Bronchial epithelial cell (primary cell): ENCODE measurements around the gene NPLOC4. TPM values are rescaled to one million over a fixed set of nuclear protein-coding genes. Genes with fewer than 3 reads are reported as not detected.

Source experiments
- DNase-seq: peaks from one replicate; pipeline ENCODE4 v3.0.0-alpha.2; 2010; ENCODE audit warnings: low read depth
- FAIRE-seq: peaks from 2 replicates; lab custom pipeline; 2011; peaks lifted over from hg19 to GRCh38; lab: Jason Lieb, UNC
- H3K27me3 ChIP-seq: 2 replicates; pipeline ENCODE4 v1.5.1; 2011; ENCODE audit warnings: low read length; ENCODE audit not compliant: control insufficient read depth, insufficient read depth
- H3K36me3 ChIP-seq: 2 replicates; pipeline ENCODE4 v1.5.1; 2011; ENCODE audit warnings: low read length; ENCODE audit not compliant: control insufficient read depth, insufficient read depth
- H3K4me3 ChIP-seq: 2 replicates; pipeline ENCODE4 v1.5.1; 2011; ENCODE audit warnings: mild to moderate bottlenecking, low read depth, low read length, control low read depth
- total RNA-seq: library from RNA; depleted of rRNA; stranded (reverse); fragments of >200 nt; gene quantifications from 2 replicates; pipeline ENCODE4 v1.2.1, GENCODE V29; 2014
- TF ChIP-seq, protein P1 (sequence below): IDR thresholded peaks from 2 replicates; pipeline ENCODE4 v1.5.1; 2011; ENCODE audit warnings: mild to moderate bottlenecking, moderate library complexity, low read length, control low read depth, inconsistent platforms; ENCODE audit not compliant: insufficient read depth, severe bottlenecking

Gene NPLOC4
- total RNA-seq, 1 donor from 2014 or later = 60.0 TPM

DNA sequence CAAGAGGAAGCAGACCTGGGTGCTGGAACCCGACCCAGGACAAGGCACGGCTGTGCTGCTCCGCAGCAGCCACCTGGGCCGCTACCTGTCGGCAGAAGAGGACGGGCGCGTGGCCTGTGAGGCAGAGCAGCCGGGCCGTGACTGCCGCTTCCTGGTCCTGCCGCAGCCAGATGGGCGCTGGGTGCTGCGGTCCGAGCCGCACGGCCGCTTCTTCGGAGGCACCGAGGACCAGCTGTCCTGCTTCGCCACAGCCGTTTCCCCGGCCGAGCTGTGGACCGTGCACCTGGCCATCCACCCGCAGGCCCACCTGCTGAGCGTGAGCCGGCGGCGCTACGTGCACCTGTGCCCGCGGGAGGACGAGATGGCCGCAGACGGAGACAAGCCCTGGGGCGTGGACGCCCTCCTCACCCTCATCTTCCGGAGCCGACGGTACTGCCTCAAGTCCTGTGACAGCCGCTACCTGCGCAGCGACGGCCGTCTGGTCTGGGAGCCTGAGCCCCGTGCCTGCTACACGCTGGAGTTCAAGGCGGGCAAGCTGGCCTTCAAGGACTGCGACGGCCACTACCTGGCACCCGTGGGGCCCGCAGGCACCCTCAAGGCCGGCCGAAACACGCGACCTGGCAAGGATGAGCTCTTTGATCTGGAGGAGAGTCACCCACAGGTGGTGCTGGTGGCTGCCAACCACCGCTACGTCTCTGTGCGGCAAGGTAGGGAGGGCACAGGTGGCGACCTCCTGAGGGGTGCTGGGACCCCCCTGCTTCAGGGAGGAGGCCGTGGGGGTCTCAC lies 108.1 kb downstream of the NPLOC4 start:
- DNase-seq (no peak), FAIRE-seq (no peak)
- H3K36me3 ChIP-seq = no peaks in the 10 kb centered on the region
- H3K27me3 ChIP-seq = peaks cover 9% of the 10 kb centered on the region
- TF ChIP-seq, protein P1, sequence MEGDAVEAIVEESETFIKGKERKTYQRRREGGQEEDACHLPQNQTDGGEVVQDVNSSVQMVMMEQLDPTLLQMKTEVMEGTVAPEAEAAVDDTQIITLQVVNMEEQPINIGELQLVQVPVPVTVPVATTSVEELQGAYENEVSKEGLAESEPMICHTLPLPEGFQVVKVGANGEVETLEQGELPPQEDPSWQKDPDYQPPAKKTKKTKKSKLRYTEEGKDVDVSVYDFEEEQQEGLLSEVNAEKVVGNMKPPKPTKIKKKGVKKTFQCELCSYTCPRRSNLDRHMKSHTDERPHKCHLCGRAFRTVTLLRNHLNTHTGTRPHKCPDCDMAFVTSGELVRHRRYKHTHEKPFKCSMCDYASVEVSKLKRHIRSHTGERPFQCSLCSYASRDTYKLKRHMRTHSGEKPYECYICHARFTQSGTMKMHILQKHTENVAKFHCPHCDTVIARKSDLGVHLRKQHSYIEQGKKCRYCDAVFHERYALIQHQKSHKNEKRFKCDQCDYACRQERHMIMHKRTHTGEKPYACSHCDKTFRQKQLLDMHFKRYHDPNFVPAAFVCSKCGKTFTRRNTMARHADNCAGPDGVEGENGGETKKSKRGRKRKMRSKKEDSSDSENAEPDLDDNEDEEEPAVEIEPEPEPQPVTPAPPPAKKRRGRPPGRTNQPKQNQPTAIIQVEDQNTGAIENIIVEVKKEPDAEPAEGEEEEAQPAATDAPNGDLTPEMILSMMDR = no peak
- H3K4me3 ChIP-seq = no peak overlapping the region

DNA sequence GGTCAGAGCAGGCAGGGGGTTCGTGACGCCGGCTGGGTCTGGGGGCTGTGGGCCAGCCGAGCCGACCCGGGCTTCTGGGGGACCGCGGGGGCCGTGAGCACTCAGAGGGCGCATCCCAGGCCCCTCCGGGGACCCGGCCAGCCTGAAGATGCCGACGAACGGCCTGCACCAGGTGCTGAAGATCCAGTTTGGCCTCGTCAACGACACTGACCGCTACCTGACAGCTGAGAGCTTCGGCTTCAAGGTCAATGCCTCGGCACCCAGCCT lies 108.6 kb downstream of the NPLOC4 start:
- no peak for FAIRE-seq
- Histone ChIP-seq H3K36me3 (no peaks in the 10 kb centered on the region), H3K27me3 (peaks cover 9% of the 10 kb centered on the region), H3K4me3 (no peak overlapping the region)
- TF ChIP-seq, protein P1 = no peak
- no peak for DNase-seq

DNA sequence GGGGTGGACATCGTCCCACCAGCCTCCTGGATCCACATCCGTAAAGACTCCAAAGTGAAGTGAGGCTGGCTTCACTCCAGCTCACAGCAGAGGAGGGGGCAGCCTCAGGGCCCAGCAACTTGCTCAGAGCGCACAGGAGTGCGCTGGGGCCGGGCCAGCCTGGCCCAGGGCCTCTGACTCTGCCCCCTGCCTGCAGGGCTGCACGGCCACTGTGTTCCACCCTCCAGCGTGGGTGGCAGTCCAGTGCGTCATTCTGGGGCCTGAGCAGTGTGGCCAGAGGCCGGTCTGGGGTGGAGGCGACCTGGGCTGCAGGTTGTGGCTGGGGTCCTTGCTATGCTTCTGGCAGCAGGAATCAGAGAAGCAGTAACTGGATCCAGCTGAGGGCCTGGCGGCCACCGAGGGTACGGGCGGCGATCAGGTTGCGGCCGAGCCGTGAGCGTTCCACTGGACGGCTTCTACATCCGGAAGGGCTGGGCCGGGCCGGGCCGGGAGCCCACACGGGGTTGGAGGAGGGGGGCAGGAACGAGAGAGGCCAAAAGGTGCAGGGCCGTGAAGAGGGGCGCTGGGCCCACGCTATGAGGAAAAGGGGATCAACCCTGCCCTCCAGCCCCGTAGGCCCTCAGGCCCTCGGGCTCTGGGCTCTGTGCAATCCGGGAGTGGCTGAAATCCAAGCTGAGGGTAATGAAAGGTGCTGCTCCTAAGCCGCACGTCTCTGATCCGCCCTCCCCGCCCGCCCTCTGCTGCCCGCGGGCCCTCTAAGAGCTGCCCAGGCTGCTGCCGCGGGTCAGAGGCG lies 109.1 kb downstream of the NPLOC4 start, which contains the start of gene FSCN2:
Gene FSCN2 (plus strand): TSS at position 787 of the 793 bp plus-strand sequence. CDS start 155 bp downstream, outside the sequence.
- H3K36me3 ChIP-seq = no peaks in the 10 kb centered on the region
- no peak within 1 kb of the TSS for H3K4me3 ChIP-seq
- FAIRE-seq = no peak
- no peak for DNase-seq
- TF ChIP-seq, protein P1 = no peak
- H3K27me3 ChIP-seq = peaks cover 9% of the 10 kb centered on the region

DNA sequence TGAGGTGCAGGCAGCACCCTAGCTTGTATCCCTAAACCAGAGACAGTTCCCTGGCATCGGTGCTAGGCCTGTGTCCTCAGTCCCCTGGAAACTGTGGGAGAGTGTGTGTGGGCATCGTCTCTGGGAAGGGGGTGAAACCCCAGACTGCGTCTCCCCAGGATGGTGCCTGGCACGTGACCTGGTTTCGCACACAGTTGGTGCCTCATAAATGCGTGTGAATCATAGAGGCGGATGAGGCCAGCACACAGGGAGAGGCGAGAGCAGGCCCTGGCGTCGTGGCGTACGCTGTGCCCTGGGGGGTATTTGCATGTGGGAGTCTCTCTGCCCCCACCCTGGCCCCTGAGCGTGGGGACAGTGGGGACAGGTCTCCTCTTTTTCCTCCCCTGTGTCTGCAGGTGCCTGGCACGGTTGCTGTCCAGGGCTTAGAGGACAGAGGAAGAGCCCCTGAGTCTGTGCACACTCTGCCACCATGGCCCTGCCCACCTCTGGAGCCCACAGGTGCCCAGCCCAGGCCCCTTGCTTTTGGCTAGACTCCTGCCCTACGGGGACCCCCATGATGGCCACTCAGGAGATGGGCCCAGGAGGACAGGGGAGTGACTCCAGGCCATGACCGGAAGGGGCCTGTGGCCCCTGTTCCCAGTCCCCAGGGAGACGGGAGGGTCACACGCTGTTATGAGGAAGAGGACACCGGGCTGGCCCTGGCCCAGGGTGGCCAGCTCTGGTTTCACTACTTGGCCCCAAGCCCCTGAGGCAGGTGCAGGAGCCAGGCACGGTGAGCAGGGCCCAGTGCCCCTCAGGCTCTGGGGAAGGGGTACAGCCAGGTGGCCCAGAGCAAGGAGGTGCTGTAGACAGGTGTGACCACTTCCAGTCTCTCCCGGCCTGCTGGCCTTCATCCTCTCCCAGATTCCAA lies 110.0 kb downstream of the NPLOC4 start:
- DNase-seq (no peak), FAIRE-seq (no peak)
- Histone ChIP-seq H3K36me3 (no peaks in the 10 kb centered on the region), H3K27me3 (peaks cover 9% of the 10 kb centered on the region), H3K4me3 (no peak overlapping the region)
- TF ChIP-seq, protein P1 = no peak

DNA sequence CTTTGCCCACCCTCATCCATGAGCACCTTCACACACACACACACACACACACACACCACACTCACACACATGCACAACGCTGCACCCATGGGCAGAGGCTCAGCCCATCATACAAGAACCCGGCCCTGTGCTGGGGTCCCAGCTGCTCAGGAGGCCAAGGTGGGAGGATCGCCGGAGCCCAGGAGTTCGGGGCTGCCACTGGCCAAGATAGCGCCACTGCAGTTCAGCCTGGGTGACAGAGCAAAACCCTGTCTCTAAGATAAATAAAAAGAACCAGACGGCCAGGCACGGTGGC lies 112.1 kb downstream of the NPLOC4 start:
- Histone ChIP-seq H3K27me3 (peaks cover 9% of the 10 kb centered on the region), H3K36me3 (no peaks in the 10 kb centered on the region), H3K4me3 (no peak overlapping the region)
- DNase-seq (no peak), FAIRE-seq (no peak)
- TF ChIP-seq, protein P1 = no peak
